ENCODE measurements around the gene PLXNA1.

PLXNA1 gene

DNA sequence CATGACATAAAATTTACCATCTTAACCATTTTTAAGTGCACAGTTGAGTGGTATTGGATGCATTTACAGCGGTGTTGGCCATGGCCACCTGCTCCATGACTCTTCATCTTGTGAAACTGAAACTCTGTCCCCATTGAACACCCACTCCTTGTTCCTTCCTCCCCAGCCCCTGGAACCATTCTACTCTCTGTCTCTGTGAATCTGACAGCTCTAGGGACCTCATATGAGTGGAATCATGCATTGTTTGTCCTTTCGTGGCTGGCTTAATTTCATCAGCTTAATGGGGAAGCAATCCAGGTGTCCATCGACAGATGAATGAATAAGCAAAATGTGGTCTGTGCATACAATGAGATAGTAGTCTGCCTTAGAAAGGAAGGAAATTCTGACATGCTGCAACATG lies 42.5 kb downstream of the PLXNA1 start:
- peak; percentile 22 for DNase-seq (ENCODE audit: low read depth)

GRCh38 chr3:127026036-127026435 lies 43.1 kb downstream of the PLXNA1 start:
- no peak for DNase-seq (ENCODE audit: low read depth)
- no peak overlapping the region for H3K4me3 ChIP-seq (ENCODE audit: low read depth, low read length)
- TF ChIP-seq POLR2A (IDR thresholded peaks at IDR 0.05; ENCODE audit: extremely low read depth, insufficient read length) = no peak
- no peak for TF ChIP-seq MYC (IDR thresholded peaks at IDR 0.05; ENCODE audit: low read depth, low read length)
- TF ChIP-seq MAX (IDR thresholded peaks at IDR 0.05; ENCODE audit: low read depth, low read length) = no peak
- no peak for TF ChIP-seq CTCF (IDR thresholded peaks at IDR 0.05; ENCODE audit: low read depth, low read length)

More for the DNA sequence above, 42.5 kb downstream of the PLXNA1 start:
- H3K4me3 ChIP-seq (ENCODE audit: low read depth, low read length) = no peak overlapping the region
- no peak for TF ChIP-seq MYC (IDR thresholded peaks at IDR 0.05; ENCODE audit: low read depth, low read length)
- no peak for TF ChIP-seq MAX (IDR thresholded peaks at IDR 0.05; ENCODE audit: low read depth, low read length)
- no peak for TF ChIP-seq CTCF (IDR thresholded peaks at IDR 0.05; ENCODE audit: low read depth, low read length)
- no peak for TF ChIP-seq POLR2A (IDR thresholded peaks at IDR 0.05; ENCODE audit: extremely low read depth, insufficient read length)

DNA sequence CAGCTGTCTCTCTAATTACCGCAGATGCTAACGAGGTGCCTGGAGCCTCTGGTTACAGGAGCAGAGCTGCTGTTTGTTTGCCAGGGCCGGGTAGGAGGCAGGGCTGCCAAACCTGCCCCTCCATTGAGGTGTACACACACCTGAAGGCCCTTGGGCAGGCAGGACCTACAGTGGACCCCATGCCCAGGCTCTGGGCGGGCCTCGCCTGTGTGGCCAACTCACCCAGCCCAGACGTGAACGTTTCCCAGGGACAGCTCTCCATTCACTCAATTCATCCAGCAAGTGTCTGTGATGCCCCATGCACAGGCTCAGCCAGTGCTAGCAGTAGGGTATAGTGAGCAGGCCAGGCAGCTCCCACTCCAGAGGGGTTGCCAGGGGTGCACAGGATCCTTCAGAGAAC lies 43.7 kb downstream of the PLXNA1 start:
- DNase-seq (ENCODE audit: low read depth) = no peak
- H3K4me3 ChIP-seq (ENCODE audit: low read depth, low read length) = no peak overlapping the region
- TF ChIP-seq MAX (IDR thresholded peaks at IDR 0.05; ENCODE audit: low read depth, low read length) (no peak), MYC (IDR thresholded peaks at IDR 0.05; ENCODE audit: low read depth, low read length) (no peak), CTCF (IDR thresholded peaks at IDR 0.05; ENCODE audit: low read depth, low read length) (no peak), POLR2A (IDR thresholded peaks at IDR 0.05; ENCODE audit: extremely low read depth, insufficient read length) (no peak)

GRCh38 chr3:127027061-127027735 lies 44.3 kb downstream of the PLXNA1 start:
- no peak for TF ChIP-seq CTCF (IDR thresholded peaks at IDR 0.05; ENCODE audit: low read depth, low read length)
- TF ChIP-seq MYC (IDR thresholded peaks at IDR 0.05; ENCODE audit: low read depth, low read length) = no peak
- H3K4me3 ChIP-seq (ENCODE audit: low read depth, low read length) = no peak overlapping the region
- no peak for DNase-seq (ENCODE audit: low read depth)

DNA sequence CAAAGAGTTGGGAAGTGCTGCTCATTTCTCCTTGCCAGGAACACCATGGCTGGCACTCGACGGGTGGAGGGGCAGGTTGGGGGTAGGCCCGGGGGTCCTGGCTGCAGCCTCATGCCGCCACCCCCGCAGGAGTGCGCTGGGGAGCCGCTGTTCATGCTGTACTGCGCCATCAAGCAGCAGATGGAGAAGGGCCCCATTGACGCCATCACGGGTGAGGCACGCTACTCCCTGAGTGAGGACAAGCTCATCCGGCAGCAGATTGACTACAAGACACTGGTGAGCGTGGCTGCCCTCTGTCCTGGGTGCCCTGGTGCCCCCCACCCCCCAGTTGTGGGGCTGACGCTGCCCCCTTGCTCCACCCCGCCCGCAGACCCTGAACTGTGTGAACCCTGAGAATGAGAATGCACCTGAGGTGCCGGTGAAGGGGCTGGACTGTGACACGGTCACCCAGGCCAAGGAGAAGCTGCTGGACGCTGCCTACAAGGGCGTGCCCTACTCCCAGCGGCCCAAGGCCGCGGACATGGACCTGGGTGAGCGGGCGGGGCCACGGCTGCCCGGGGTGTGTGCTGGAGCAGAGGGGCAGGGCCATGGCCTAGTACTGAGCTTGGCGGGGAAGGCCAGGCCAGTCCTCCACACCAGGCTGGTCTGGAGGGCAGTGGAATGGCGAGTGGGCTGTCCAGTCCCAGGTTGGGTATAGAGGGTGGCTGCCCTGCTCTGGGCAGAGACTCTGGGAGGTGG lies 45.1 kb downstream of the PLXNA1 start:
- DNase-seq (ENCODE audit: low read depth) = no peak
- no peak overlapping the region for H3K4me3 ChIP-seq (ENCODE audit: low read depth, low read length)
- TF ChIP-seq MYC (IDR thresholded peaks at IDR 0.05; ENCODE audit: low read depth, low read length) (no peak), MAX (IDR thresholded peaks at IDR 0.05; ENCODE audit: low read depth, low read length) (no peak), CTCF (IDR thresholded peaks at IDR 0.05; ENCODE audit: low read depth, low read length) (no peak), POLR2A (IDR thresholded peaks at IDR 0.05; ENCODE audit: extremely low read depth, insufficient read length) (no peak)
